Measurements from ENCODE around the gene P2RY11. TPM values are rescaled to one million over a fixed set of nuclear protein-coding genes. Genes with fewer than 3 reads are reported as not detected.

P2RY11 gene
- total RNA-seq, 1 experiment from 2014 or later = 60.6 TPM

- H4K8ac ChIP-seq (replicated peaks; ENCODE audit: insufficient read length, low read depth, low read length) = no peak overlapping the region
- peaks cover 3% of the 10 kb centered on the region; the same call in 1 of the 2 replicates for H3K79me2 ChIP-seq (ENCODE audit: insufficient read depth, low read length)
- H3K56ac ChIP-seq (ENCODE audit: insufficient read length, low read depth, low read length) = no peak overlapping the region
- no peak overlapping the region for H3T11ph ChIP-seq (ENCODE audit: low read length)
- no peak overlapping the region for H3K18ac ChIP-seq (ENCODE audit: insufficient read length, low read depth, low read length)
- H3K23ac ChIP-seq (ENCODE audit: insufficient read length, low read depth, low read length) = no peak overlapping the region
- no peaks in the 10 kb centered on the region for H3K9me3 ChIP-seq (ENCODE audit: control insufficient read depth, low read depth, low read length)
- H3K9me3 Mint-ChIP-seq = peaks cover 0 to 3% of the 10 kb centered on the region in 2 experiments; a peak in 1 of 5 replicates
- H2BK120ac ChIP-seq (ENCODE audit: low read depth, low read length, poor library complexity, severe bottlenecking) = no peak overlapping the region
- no peak overlapping the region for H4K91ac ChIP-seq (ENCODE audit: insufficient read length, low read depth, low read length)
- peaks cover 4 to 6% of the 10 kb centered on the region in 2 experiments; a peak in 2 of 4 replicates for H3K4me1 Mint-ChIP-seq
- H3K4me1 ChIP-seq (ENCODE audit: insufficient read depth, low read length) = no peaks in the 10 kb centered on the region
- no peak overlapping the region for H2BK20ac ChIP-seq (ENCODE audit: low read depth, low read length, poor library complexity, severe bottlenecking)
- H4K5ac ChIP-seq (ENCODE audit: insufficient read length, low read depth, low read length) = no peak overlapping the region
- TF ChIP-seq CTCF (conservative IDR thresholded peaks at IDR 0.05) = no peak
- H3K36me3 Mint-ChIP-seq (ENCODE audit: insufficient read depth in 1 of 3, low read depth in 3 of 3) = peaks cover 19 to 40% (median 34%) of the 10 kb centered on the region in 3 experiments
- H3K9ac ChIP-seq (ENCODE audit: extremely low read depth, insufficient read length, low read length) = no peak overlapping the region
- H3K4me3 Mint-ChIP-seq = no peak overlapping the region
- H3K27me3 Mint-ChIP-seq (ENCODE audit: low read depth) = no peaks in the 10 kb centered on the region; the same call in 1 of the 2 replicates
- DNase-seq = no peak
- H4K20me1 ChIP-seq (ENCODE audit: control insufficient read depth, insufficient read depth, insufficient read length) = no peaks in the 10 kb centered on the region
- no peaks in the 10 kb centered on the region for H3K79me1 ChIP-seq (ENCODE audit: insufficient read depth, low read depth, low read length, poor library complexity, severe bottlenecking)
- no peak overlapping the region for H3K27ac Mint-ChIP-seq
- no peaks in the 10 kb centered on the region for H3K27me3 ChIP-seq (ENCODE audit: insufficient read depth, low read length)
- H2BK5ac ChIP-seq (ENCODE audit: insufficient read length, low read length) = no peak overlapping the region
- no peak overlapping the region for H2BK12ac ChIP-seq (ENCODE audit: insufficient read length, low read depth, low read length)
- no peak overlapping the region for H3K4ac ChIP-seq (ENCODE audit: low read depth, low read length)
- no peak overlapping the region for H2AFZ ChIP-seq (ENCODE audit: low read length)
- H3K14ac ChIP-seq (ENCODE audit: insufficient read depth, low read length) = no peak overlapping the region
- H3K27ac ChIP-seq (ENCODE audit: insufficient read length, low read depth, low read length) = no peak overlapping the region
- no peak overlapping the region for H2BK15ac ChIP-seq (ENCODE audit: low read depth, low read length)
- H2AK5ac ChIP-seq (ENCODE audit: insufficient read length, low read length) = no peak overlapping the region
- H3K23me2 ChIP-seq (ENCODE audit: insufficient read length, low read depth, low read length, poor library complexity, severe bottlenecking) = peaks cover 6% of the 10 kb centered on the region
- H3K4me2 ChIP-seq (ENCODE audit: insufficient read depth, insufficient read length, low read length) = no peak overlapping the region
- WGBS (ENCODE audit: extremely low coverage, insufficient read length, low lambda C conversion rate) = no CpG with 5 or more reads among the region's 9 CpGs
These were observed 9.2 kb downstream of the P2RY11 start for GRCh38 chr19:10120538-10121189.
